ENCODE results near the gene PAN3.

DNA sequence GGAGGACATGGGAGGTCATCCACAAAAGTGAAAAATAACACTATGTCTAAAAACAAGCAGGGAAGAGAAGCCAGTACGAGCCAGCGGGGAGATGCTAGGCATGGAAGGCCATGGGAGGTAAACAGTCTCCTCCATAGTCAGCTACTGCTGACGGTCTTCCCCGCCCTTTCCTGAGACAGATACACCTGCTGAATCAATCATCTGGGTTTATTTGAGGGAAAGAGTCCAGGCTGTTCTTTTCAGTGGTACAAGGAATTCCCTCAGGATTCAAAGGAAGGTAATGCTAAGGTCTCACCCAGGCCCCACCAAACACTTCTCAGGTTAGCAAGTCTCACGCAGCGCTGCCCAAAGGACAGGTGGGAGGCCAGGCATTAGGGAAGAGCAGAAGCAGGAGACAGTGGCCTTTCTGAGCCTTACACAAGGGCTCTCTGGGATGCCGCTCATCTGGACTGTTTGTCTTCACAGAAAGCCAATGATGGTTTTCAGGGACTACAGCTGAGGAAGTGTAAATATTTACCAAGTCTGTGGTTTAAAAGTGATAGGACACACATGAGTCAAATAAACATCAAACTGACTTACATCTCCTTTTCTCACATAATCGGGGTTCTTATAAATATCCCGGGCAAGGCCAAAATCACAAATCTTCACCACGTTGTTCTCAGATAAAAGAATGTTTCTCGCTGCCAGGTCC, 182.7 kb downstream of the PAN3 start:
- TF ChIP-seq CTCF (conservative IDR thresholded peaks at IDR 0.05; ENCODE audit: low read depth, low read length): no peak
- no peak for TF ChIP-seq EZH2 (IDR thresholded peaks at IDR 0.05; ENCODE audit: borderline replicate concordance, low read depth, low read length, poor library complexity, severe bottlenecking)
